ENCODE data around the gene RNF130.

Gene RNF130

DNA sequence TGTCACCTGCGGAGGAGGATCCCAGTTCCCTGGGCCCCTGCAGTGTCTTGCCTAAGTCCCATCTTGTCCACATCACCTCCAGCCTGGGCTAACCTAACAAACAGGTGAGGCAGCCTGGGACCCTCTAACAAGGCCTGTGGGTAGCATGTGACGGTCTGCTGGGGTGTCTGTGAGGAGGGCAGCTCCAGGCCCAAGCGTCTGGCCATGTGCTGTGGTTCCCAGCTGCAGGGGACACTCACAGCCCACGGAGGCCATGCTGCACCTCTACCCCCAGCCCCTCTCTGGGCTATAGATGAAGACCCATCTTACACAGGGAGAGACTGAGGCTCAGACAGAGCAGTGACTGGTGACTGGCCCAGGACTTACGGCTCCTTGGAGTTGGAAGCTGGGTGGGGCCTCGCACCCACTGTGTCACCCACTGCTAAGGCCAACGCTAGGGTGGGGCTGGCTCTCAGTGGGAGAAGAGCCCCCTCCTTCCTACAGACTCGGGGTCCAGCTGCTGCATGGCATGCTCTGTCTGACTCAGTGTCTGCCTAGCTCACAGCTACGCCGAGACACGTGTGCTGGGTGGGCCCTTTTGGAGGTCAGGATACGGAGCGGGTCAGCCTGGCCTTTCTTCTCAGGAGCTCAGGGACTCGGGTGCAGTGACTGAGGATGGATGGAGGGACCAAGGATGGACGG is 40.8 kb upstream of the RNF130 start:
- no peak for TF ChIP-seq GATA2 (IDR thresholded peaks at IDR 0.05; ENCODE audit: low read depth, low read length)
- TF ChIP-seq GATA3 (IDR thresholded peaks at IDR 0.05; ENCODE audit: low read depth, low read length) = no peak

DNA sequence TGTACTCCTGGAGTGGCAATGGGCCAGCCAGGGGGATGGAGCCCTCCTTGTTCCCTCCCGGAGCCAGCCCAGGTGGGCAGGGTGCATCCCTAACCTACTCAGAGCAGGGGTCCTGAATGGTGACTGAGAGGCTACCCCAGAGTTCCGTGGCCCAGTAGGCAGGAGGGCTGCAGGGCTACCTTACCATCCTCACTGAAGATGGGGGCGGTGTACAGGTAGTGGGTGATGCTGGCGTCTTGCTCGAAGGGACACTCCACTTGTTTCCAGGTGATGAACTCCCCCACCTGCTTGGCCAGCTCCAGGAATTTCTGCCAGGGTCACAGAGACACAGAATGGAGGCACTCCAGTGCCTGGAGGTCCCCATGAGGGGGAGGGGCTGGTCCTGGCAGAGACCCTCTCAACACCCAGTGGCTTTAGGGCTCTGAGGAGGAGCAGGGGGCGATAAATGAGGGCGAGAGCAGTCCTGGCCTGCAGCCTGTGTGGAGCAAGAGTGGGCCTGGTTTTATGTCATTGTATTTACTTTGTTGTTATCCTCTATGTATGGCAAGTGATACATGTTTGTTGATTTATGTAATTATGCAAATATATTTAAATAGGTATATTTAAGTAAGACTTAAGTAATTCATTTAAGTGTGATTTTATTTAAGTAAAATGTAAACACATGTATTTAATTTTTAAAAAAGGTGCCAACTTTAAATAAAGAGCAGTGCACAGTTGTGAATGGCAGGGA is 39.9 kb upstream of the RNF130 start:
- no peak for TF ChIP-seq GATA2 (IDR thresholded peaks at IDR 0.05; ENCODE audit: low read depth, low read length)
- TF ChIP-seq GATA3 (IDR thresholded peaks at IDR 0.05; ENCODE audit: low read depth, low read length) = no peak

DNA sequence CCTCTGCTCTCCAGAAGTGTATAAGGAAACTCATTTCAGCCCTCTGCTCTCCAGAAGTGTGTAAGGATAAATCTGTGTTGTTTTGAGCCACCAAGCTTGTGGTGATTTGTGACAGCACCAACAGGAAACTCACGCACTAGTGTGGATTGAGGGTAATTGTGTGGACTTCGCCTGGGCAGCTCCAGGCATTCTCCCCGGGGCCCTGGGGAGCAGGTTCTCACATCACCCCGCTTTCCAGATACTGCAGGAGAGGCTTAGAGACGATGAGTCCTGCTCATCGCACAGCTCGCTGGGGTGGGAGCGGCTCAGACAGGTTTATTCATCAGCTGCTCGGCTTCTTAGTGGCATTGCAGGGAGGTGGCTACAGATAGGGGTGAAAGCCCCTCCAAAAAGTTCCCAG is 38.4 kb upstream of the RNF130 start:
- TF ChIP-seq GATA2 (IDR thresholded peaks at IDR 0.05; ENCODE audit: low read depth, low read length) (no peak), GATA3 (IDR thresholded peaks at IDR 0.05; ENCODE audit: low read depth, low read length) (no peak)

DNA sequence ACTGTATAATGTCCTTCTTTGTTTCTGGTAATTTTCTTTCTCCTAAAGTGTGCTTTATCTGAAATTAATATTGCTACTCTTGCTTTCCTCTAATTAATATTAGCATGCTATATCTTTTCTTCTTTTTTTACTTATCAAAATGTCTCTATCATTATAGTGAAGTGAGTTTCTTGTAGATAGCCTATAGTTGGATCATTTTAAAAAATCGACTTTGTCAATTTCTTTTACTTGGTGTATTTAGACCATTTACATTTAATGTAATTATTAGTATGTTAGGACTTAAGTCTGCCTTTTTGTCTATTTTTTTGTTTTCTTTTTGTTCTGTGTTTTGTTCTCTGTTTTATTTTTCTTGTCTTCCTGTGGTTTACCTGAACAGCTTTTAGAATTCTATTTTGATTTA is 35.4 kb upstream of the RNF130 start:
- TF ChIP-seq GATA3 (IDR thresholded peaks at IDR 0.05; ENCODE audit: low read depth, low read length) = no peak
- no peak for TF ChIP-seq GATA2 (IDR thresholded peaks at IDR 0.05; ENCODE audit: low read depth, low read length)

DNA sequence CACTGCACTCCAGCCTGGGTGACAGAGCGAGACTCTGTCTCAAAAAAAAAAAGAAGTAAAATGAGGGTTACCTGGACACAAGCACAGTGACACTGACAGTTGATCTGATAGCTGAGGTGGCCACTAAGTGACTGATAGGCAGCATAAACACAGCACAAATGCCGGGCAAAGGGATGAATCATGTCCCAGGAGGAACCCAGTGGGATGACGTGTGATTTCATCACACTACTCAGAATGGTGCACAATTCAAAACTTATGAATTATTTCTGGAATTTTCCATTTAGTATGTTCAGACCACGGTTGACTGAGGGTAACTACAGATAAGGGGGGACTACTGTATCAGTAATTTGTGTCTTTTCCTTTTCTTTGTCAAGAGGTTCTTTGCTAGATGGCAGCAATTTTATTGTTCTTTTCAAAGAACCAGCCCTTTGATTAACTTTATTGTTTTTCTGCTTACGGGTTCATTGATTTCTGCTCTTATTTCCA is 34.3 kb upstream of the RNF130 start:
- no peak for TF ChIP-seq GATA3 (IDR thresholded peaks at IDR 0.05; ENCODE audit: low read depth, low read length)
- no peak for TF ChIP-seq GATA2 (IDR thresholded peaks at IDR 0.05; ENCODE audit: low read depth, low read length)

DNA sequence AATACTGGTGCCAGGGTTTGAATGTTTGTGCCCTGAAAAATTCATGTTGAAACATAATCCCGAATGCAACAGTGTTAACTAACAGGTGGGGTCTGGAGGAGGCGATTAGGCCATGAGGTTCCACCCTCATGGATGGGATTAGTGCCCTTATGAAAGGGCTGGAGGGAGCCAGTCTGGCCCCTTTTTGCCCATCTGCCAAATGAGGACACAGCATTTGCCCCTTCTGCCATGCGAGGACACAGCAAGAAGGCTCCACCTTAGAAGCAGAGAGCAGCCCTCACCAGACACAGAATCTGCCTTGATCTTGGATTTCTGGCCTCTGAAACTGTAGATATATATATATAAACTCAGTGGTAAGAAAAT is 32.6 kb upstream of the RNF130 start:
- TF ChIP-seq GATA2 (IDR thresholded peaks at IDR 0.05; ENCODE audit: low read depth, low read length) (no peak), GATA3 (IDR thresholded peaks at IDR 0.05; ENCODE audit: low read depth, low read length) (no peak)

DNA sequence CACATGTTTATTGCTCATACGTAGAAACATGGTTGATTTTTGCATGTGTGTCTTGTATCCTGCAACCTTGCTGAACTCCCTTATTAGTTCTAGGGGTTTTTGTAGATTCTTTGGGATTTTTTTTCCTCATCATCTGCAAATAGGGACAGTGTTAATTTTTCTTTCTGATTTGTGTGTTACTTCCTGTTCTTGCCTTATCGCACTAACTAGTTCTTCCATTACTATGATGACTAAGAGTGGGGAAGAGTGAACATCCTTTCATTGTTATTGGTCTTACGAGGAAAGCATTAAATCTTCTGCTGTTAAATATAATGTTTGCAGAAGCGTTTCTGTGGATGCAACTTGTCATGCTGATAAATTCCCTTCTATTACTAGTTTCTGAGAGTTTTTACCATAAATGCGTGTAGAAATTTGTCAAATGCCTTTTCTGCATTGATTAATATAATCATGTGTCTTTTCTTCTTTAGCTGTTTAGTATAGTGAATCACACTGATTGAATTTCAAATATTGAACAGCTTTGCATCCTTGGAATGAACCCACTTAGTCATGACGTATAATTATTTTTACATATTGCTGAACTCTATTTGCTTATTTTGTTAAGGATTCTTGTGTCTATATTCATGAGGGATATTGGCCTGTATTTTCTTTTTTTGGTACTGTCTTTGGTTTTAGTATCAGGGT is 32.1 kb upstream of the RNF130 start:
- TF ChIP-seq GATA2 (IDR thresholded peaks at IDR 0.05; ENCODE audit: low read depth, low read length) (no peak), GATA3 (IDR thresholded peaks at IDR 0.05; ENCODE audit: low read depth, low read length) (no peak)

DNA sequence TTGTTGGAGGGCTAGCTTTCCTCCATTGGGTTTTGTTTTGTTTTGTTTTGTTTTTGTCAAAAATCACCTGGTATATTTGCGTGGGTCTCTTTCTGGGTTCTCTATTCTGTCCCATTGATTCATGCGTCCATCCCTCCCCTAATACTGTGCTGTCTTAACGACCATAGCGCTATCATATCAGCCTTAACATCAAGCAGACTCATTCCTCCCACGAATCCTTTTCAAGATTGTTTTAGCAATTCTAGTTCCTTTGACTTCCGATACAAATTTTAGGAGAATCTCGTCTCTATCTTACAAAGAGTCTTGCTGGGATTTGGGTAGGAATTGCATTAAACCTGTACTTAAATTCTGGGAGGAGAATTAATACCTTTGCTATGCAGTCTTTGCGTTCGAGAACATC is 31.1 kb upstream of the RNF130 start:
- no peak for TF ChIP-seq GATA2 (IDR thresholded peaks at IDR 0.05; ENCODE audit: low read depth, low read length)
- TF ChIP-seq GATA3 (IDR thresholded peaks at IDR 0.05; ENCODE audit: low read depth, low read length) = no peak

DNA sequence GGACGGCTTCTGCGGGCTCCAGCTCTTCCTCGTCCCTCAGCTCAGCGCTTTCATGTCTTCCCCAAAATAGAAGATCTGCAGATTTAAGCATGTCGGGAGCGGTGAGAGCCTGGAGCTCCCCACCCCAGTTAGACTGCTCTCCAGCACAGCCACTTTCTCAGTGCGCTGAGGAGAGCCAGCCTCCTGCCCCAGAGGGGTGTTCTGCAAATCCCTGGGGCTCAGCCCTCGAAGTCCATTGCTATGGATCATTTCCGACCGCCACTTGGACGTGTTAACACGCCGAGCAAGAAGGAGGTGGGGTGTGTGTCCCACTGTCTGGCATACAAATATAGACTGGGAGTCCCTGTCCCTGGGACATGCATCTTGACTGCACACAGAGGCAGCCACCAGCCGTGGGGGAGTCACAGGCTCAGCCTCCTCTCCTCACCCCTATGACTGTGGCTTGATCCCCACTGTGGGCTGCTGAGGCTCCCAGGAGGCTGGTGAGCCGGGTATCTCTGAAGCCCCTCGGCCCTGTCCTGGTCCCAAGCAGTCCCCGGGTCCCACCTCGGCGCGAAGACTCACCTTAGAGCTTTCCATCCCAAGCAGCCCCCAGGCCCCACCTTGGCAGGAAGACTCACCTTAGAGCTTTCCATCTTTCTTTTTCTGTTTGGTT is 30.0 kb upstream of the RNF130 start:
- TF ChIP-seq GATA2 (IDR thresholded peaks at IDR 0.05; ENCODE audit: low read depth, low read length) (no peak), GATA3 (IDR thresholded peaks at IDR 0.05; ENCODE audit: low read depth, low read length) (no peak)

DNA sequence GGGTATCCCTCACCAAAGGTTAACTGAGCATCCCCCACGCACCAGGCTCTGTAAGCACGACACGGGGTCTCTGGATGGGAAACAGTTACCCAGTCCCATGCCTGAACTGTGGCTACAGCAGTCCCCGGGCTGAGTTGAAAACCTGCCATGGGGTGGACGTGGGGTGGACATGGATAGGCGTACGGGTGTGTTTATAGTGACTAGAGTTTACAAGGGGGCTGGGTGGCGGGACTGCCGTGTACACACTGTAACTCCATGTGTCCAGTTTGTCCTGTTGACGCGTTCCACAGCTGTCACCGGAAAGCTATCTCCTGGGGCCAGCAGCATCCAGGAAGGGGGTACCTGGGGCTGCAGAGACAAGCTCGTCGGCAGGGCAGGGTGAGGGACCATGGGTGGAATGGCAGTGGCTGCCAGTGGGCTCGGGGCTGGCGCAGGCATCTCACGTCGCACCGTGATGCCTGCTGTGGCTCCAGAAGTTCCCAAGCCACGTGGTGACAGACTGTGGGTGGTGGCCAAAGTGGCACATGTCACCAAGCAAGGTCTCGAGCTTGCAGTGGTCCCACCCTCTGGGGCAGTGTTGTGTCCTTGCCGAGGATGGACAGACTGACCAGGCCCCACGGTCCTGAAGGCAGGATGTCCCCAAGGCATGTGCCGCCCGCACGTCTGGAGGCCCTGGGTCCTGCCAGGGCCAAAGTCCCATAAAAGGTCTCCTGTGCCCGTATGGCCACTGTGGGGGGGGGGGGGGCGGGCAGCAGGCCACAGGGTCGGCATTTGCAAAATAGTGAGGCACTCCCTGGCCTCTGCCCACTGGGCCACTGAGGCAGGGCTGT is 29.3 kb upstream of the RNF130 start:
- TF ChIP-seq GATA3 (IDR thresholded peaks at IDR 0.05; ENCODE audit: low read depth, low read length) = no peak
- TF ChIP-seq GATA2 (IDR thresholded peaks at IDR 0.05; ENCODE audit: low read depth, low read length) = no peak

DNA sequence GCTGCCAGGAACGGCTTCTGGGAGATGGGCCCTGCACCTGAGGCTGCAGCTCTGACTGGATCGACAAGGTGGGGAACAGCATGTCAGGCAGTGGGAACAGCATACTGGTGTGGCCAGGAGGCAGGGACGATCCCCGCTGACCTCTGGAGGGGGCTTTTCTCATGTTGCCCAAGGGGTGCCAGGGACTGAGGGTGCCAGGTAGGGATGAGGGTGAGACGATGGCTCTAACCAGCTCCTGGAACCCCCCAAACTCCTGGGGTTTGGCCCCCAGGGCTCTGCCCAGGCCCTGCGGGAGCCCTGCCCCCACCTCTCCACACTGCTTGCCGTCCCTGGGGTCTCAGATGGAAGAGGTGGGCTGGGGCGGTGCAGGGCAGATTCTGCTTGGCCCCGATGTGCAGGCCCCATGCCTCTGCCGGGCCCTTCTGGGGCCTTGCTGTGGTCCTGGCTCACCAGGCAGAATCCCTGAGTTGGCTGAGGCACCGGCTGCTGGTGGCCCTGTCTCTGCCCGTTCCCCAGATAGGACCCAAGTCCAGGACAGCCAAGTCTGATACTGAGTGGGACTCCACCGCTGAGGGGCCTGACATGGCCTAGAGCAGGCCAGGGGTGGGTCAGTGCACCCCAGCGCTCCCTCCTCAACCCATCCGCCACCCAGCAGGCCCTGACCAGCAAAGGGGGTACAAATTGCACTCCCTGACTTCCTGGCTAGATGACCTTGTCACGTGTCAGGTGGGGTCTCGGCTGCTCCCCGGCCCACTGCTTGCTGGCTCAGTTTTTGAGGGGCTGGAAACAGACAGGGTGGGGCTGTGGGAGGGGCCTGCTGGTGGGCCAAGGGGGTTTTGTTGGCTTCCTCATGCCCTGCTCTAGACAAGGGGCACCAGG is 28.4 kb upstream of the RNF130 start:
- TF ChIP-seq GATA2 (IDR thresholded peaks at IDR 0.05; ENCODE audit: low read depth, low read length) = no peak
- no peak for TF ChIP-seq GATA3 (IDR thresholded peaks at IDR 0.05; ENCODE audit: low read depth, low read length)

DNA sequence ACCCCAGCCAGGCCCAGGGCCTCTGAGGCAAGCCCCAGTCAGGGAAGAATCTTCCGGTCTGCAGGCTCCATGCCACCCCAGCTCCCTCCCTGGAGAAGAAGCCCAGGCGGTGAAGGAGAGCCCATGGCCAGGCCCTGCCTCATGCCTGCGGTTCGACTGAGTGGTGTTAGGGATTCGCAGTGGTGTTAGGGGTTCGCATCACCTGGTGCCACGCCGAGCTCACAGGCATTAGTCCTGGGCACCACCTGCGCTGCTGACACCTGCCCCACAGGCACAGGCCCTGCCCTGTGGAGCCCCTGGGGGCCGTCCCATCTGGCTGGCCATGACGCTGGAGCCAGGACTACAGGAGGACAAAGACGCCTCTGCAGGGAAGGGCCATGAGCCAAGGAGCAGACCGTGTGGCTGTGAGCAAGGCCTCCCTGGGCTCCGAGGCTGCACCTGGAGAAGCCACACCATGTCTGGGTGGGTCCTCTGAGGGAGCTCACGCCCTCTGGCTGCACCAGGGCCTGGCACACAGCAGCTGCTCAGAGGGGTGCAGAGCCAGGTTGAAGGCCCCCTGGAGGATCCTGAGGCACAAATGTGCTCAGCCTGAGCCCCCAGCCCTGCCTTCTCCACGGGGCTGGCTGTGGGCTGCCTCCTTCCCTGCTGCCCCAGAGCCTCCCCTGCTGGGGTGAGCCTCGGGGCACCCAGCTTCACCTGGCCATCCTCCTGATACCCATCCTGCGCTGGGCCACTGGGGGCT is 27.6 kb upstream of the RNF130 start:
- TF ChIP-seq GATA2 (IDR thresholded peaks at IDR 0.05; ENCODE audit: low read depth, low read length) (no peak), GATA3 (IDR thresholded peaks at IDR 0.05; ENCODE audit: low read depth, low read length) (no peak)

Measured in SH-SY5Y (cell line).